ENCODE measurements around the gene TMEM108.

TMEM108 gene

DNA sequence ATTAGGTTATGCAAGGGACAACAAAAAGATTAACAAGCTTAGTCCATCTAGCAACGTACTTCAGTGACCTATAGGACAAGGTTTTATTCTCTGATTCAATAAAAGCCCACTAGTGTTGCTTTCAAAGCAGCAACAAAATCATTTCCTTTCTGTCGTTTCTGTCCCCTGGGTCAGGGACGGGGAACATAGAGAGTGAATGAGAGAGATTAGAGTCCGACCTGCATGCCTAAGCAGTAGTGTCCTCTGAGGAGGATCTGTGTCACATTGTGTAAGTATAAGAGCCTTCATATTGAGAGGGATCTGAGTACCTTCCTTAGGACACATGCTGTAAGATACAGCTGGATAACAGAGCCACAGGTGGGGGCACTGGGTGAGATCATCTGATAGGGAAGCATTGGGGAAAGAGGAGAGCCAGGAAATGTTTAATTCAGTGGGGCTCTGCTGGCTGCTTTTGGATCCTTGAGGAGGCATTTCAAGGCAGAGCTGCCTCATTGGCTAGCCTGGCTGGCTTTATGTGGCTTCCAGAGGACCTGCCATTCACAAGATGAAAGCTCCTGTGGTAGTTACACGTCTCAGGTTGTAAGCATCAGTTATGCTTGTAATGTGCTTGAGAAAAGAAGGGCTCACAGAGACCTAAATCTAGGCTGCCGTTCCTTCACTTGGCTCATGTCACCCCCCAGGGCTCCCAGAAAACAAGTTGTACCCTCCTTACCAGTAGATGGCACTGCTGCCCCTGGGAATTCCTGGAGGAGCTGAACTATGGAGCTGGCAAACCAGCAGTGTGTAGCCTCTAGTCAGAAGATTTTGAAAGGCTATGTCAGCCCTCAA is 2.7 kb downstream of the TMEM108 start:
- no peak overlapping the region for H3K27ac ChIP-seq
- TF ChIP-seq ZFX (IDR thresholded peaks at IDR 0.05) = no peak
- TF ChIP-seq, protein P1, sequence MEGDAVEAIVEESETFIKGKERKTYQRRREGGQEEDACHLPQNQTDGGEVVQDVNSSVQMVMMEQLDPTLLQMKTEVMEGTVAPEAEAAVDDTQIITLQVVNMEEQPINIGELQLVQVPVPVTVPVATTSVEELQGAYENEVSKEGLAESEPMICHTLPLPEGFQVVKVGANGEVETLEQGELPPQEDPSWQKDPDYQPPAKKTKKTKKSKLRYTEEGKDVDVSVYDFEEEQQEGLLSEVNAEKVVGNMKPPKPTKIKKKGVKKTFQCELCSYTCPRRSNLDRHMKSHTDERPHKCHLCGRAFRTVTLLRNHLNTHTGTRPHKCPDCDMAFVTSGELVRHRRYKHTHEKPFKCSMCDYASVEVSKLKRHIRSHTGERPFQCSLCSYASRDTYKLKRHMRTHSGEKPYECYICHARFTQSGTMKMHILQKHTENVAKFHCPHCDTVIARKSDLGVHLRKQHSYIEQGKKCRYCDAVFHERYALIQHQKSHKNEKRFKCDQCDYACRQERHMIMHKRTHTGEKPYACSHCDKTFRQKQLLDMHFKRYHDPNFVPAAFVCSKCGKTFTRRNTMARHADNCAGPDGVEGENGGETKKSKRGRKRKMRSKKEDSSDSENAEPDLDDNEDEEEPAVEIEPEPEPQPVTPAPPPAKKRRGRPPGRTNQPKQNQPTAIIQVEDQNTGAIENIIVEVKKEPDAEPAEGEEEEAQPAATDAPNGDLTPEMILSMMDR (conservative IDR thresholded peaks at IDR 0.05) = peak; percentile 94

- no peak overlapping the region for H3K27ac ChIP-seq
- no peak for TF ChIP-seq ZFX (IDR thresholded peaks at IDR 0.05)
- TF ChIP-seq, protein P1 (conservative IDR thresholded peaks at IDR 0.05) = peak; percentile 24
Observed at GRCh38 chr3:133041524-133041829, 3.3 kb downstream of the TMEM108 start.

DNA sequence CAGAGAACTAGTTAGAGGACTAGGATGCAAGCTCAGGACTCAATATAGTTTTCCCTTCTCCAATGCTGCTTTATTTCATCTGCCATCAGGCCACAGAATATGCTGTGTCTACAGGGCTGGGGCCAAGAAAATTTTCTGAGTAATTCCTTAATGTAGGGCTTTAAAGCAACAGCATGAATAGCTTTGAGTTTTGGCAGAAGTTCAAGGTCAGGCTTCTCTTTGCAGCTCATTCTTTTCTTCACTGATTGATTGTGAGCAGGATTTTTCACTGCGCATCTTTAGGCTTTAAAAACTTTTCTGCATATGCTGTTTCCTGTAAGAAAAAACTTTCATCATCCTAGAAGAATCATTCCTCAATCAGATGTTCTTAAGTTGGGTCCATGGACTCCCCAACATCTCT is 4.6 kb downstream of the TMEM108 start:
- no peak for TF ChIP-seq ZFX (IDR thresholded peaks at IDR 0.05)
- TF ChIP-seq, protein P1 (conservative IDR thresholded peaks at IDR 0.05) = no peak

DNA sequence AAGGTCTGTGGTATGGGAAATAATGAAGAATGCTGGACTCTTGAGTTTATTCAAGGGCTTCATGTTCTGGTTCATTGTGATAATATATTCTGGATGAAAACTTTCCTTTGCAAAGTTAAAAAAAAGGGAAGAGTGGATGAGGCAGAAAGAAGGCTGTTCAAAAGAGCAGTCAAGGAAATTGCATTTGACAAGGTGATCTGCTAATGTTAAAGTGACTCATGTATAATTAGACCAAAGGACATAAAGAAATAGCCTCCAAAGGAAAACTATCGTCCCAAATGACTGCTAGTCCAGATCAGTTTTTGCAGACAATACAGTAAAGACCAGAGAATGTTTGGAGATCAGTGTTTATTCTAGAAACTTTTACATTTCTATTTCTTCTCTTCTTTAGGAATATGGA is 9.8 kb downstream of the TMEM108 start:
- H3K27ac ChIP-seq = no peak overlapping the region
- TF ChIP-seq, protein P1 (conservative IDR thresholded peaks at IDR 0.05) = no peak
- no peak for TF ChIP-seq ZFX (IDR thresholded peaks at IDR 0.05)

More for the DNA sequence above, 4.6 kb downstream of the TMEM108 start:
- H3K27ac ChIP-seq = no peak overlapping the region

DNA sequence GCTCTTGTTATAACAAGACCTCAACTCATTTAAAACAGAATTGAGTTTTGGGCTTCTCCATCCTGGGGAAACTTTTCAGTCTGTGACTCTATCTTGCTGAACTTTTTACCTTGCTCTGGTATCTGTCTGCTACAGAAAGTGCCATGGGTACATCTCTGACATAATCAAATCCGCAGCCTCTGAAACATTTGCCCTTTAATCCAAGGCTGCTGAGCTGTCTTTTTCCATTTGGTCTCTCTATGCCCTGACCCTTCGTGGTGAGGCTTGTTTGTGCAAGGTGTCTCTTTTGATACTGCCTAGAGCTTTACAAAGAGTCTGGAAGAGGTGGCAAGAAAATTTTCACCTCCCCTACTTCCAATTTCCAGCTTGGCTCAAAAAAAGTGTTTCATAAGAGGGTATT is 11.3 kb downstream of the TMEM108 start:
- TF ChIP-seq ZFX (IDR thresholded peaks at IDR 0.05) = no peak
- TF ChIP-seq, protein P1 (conservative IDR thresholded peaks at IDR 0.05) = no peak
- no peak overlapping the region for H3K27ac ChIP-seq

DNA sequence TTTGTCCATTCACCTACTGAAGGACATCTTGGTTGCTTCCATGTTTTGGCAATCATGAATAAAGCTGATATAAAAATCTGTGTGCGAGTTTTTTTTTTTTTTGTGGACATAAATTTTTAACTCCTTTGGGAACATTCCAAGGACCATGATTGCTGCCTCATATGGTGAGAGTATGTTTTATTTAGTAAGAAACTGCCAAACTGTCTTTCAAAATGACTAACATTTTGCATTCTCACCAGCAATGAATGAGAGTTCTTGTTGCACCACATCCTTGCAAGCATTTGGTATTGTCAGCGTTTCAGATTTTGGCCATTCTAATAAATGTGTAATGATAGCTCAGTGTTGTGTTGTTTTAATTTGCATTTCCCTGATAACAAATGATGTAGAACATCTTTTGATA is 12.7 kb downstream of the TMEM108 start:
- H3K27ac ChIP-seq = no peak overlapping the region
- TF ChIP-seq, protein P1 (conservative IDR thresholded peaks at IDR 0.05) = no peak
- TF ChIP-seq ZFX (IDR thresholded peaks at IDR 0.05) = no peak

DNA sequence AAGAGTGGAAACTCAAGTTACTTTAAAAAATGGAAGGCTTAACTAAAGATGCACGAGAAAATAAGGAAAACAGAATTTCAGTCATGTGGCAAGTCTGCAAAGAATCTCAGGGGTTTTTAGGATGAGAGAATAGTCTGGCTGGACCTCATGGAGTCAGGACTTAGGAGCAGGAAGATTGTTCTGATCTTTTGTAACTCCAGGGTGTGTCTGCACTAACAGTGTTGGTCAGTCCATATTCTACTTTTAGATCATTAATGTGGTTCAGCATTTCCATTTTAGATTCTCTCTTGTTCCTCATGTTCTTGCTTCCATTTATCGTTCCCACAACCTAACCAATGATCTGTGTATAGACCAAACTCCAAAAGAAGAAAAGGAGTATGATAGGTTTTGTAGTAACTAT is 15.3 kb downstream of the TMEM108 start:
- H3K27ac ChIP-seq = no peak overlapping the region
- TF ChIP-seq, protein P1 (conservative IDR thresholded peaks at IDR 0.05) = no peak
- no peak for TF ChIP-seq ZFX (IDR thresholded peaks at IDR 0.05)
